AG04450 (cell line): ENCODE results near the gene CHTF18. TPM values are rescaled to one million over a fixed set of nuclear protein-coding genes. Genes with fewer than 3 reads are reported as not detected.
"Not testable (repeated sequence)": the region's sequence is repeated elsewhere in the genome, so short reads cannot be mapped to it uniquely, and the experiment has no call there.

Source experiments
- CTCF ChIA-PET: fragments of 300-600, 350-600 bp; formaldehyde crosslinking; extraction: SDS; loops from one replicate; lab custom pipeline; 2022; ENCODE audit warnings: antibody characterized with exemption, inconsistent platforms; lab: Charles Lee
- POLR2A ChIA-PET: fragments of 350-600 bp; formaldehyde crosslinking; extraction: SDS; loops from one replicate; lab custom pipeline; 2021; ENCODE audit warnings: antibody characterized with exemption, inconsistent platforms; lab: Yijun Ruan, JAX
- DNase-seq: peaks from one replicate; pipeline ENCODE4 v3.0.0-alpha.2; 2011; ENCODE audit warnings: low read depth, low spot score
- H3K27ac ChIP-seq: one replicate; pipeline ENCODE4 v1.5.1; 2012; ENCODE audit warnings: low read depth, low read length, control low read depth
- H3K27me3 ChIP-seq: one replicate; pipeline ENCODE4 v1.6.0; 2012; ENCODE audit warnings: low read length; ENCODE audit not compliant: control insufficient read depth, insufficient read depth
- H3K4me3 ChIP-seq: 2 replicates; pipeline ENCODE4 v1.5.1; 2011; ENCODE audit warnings: mild to moderate bottlenecking, low read depth, low read length, control low read depth
- H3K9me3 ChIP-seq: 2 replicates; pipeline ENCODE4 v1.5.1; 2012; ENCODE audit warnings: low read length; ENCODE audit not compliant: control insufficient read depth, insufficient read depth
- CTCF ChIP-seq: IDR thresholded peaks from 2 replicates; pipeline ENCODE4 v1.5.1; 2011; ENCODE audit warnings: low read depth, low read length, control low read depth, inconsistent platforms
- polyA plus RNA-seq: library from polyadenylated mRNA; depleted of rRNA; stranded (reverse); fragments of >200 nt; gene quantifications from 2 replicates; pipeline ENCODE4 v1.2.3, GENCODE V29; 2011

Gene CHTF18
- polyA plus RNA-seq, 1 experiment: 1.1 TPM

DNA sequence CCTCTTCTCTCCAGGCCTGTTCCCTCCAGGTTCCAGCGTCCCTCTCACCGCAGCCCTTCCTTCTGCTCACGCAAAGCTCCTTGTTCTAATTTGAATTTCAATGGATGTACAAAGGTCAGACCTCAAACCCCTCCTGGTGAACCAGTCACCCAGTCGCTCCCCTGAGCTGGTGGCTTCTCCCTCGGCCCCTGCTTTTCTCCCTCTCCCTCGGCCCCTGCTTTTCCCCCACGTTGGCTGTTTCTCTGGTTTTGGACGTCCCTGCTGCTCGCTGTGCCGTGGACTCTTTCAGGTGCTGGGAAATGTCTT, 36.5 kb upstream of the CHTF18 start:
- Histone ChIP-seq H3K27me3 (peaks cover 12% of the 10 kb centered on the region), H3K9me3 (no peaks in the 10 kb centered on the region; the same call in none of the 2 replicates), H3K27ac (no peak overlapping the region), H3K4me3 (no peak overlapping the region)
- no peak for DNase-seq
- ChIA-PET POLR2A (interaction anchor here (0.5 kb wide), 1 partner anchor 32 kb away, joined by 6 read pairs; no protein-coding TSS in a partner anchor), CTCF (interaction anchor here (1.1 kb wide), 1 partner anchor 10 kb away, joined by 3 read pairs; no protein-coding TSS in a partner anchor)
- TF ChIP-seq CTCF: no peak

DNA sequence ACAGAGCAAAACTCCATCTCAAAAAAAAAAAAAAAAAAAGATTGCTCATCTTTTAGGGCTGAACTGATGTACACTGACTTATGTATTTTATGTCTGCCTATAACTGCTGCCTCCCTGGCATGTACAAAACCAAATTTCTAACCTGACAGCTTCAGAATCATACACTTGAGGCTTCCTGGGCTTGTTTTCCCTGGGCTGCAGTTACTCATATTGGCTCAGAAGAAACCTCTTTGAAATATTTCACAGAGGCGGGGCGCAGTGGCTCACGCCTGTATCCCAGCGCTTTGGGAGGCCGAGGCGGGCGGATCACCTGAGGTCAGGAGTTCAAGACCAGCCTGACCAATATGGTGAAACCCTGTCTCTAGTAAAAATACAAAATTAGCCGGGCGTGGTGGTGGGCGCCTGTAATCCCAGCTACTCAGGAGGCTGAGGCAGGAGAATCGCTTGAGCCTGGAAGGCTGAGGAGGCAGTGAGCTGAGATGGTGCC, 34.3 kb upstream of the CHTF18 start:
- CTCF ChIA-PET: not testable (repeated sequence)

GRCh38 chr16:754656-755055, 33.8 kb upstream of the CHTF18 start:
- H3K27ac ChIP-seq: no peak overlapping the region
- ChIA-PET POLR2A (no interaction called here), CTCF (no interaction called here)
- TF ChIP-seq CTCF: no peak
- peaks cover 14% of the 10 kb centered on the region for H3K27me3 ChIP-seq
- no peak for DNase-seq
- no peaks in the 10 kb centered on the region; the same call in none of the 2 replicates for H3K9me3 ChIP-seq
- H3K4me3 ChIP-seq: no peak overlapping the region

More for the DNA sequence above, 34.3 kb upstream of the CHTF18 start:
- POLR2A ChIA-PET, H3K9me3 ChIP-seq, H3K4me3 ChIP-seq, H3K27ac ChIP-seq, DNase-seq: not testable (repeated sequence)
- peaks cover 12% of the 10 kb centered on the region for H3K27me3 ChIP-seq

DNA sequence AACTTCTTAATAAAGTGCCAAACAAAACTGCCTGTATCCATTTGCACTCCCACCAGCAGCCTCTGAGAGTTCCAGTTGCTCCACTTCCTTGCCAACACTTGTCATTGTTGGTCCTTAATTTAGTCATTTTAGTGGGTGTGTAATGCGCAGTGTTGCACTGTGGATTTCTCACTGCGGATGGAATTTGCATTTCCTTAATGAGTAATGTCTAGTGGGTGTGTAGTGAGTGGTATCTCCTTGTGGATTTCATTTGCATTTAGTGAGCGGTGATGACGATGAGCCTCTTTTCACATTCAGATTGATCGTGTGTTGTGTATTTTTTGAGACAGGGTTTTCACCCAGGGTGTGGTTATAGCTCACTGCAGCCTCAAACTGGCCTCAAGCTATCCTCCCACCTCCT, 32.0 kb upstream of the CHTF18 start:
- ChIA-PET CTCF (no interaction called here), POLR2A (no interaction called here)
- Histone ChIP-seq H3K9me3 (no peaks in the 10 kb centered on the region; the same call in none of the 2 replicates), H3K27me3 (peaks cover 17% of the 10 kb centered on the region), H3K4me3 (no peak overlapping the region), H3K27ac (no peak overlapping the region)
- no peak for TF ChIP-seq CTCF
- DNase-seq: no peak

DNA sequence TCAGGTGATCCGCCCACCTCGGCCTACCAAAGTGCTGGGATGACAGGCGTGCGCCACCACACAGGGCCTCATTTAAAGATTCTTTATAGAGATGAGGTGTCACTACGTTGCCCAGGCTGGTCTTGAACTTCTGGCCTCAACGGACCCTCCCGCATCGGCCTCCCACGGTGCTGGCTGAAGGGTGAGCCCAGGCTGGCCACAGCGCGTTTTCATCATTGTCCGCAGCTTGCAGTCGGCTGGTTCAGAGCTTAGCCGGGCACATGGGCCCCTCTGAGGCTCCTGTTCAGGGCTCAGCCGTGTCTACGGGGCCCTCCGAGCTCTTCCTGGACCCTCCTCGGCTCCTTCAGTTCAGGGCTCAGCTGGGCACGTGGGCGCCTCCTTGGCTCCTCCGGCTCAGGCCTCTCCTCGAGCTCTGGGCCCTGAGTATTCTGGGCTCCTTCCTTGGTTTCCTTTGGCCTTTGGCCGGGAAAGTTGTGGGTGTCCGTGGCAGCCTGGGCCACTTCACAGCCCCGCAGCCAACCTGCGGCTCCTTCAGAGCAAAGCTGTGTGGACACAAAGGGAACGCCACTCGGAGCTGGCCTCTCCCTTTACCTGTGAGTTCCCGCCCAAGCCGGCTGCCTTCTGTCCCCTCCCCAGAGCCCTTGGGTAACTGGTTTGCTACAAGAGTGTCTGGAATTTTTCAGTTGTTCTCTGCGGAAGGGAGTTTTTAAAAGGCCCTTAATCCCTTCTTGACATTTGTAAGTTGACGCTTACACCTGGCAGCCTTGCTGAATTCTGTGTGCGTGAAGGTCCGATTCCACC, 29.1 kb upstream of the CHTF18 start:
- no peak for TF ChIP-seq CTCF
- H3K9me3 ChIP-seq: no peaks in the 10 kb centered on the region; the same call in none of the 2 replicates
- POLR2A ChIA-PET: no interaction called here
- DNase-seq: no peak
- no peak overlapping the region for H3K4me3 ChIP-seq
- H3K27me3 ChIP-seq: peaks cover 7% of the 10 kb centered on the region
- CTCF ChIA-PET: no interaction called here
- H3K27ac ChIP-seq: no peak overlapping the region
